Nephron progenitor cell (in vitro differentiated cells): ENCODE results near the gene TRAT1.
A peak's percentile ranks its signal among the peaks of the same experiment; 100 is the strongest.

ENCODE experiments used
- DNase-seq: peaks from one replicate; pipeline ENCODE4 v3.0.0; 2021
- H3K27ac Mint-ChIP-seq: 2 replicates; pipeline ENCODE4 v1.8.0; 2021; ENCODE audit warnings: mild to moderate bottlenecking, moderate library complexity, mixed read lengths
- H3K27me3 Mint-ChIP-seq: 2 replicates; pipeline ENCODE4 v1.8.0; 2021; ENCODE audit warnings: mild to moderate bottlenecking, low read depth, mixed read lengths; ENCODE audit not compliant: poor library complexity
- H3K36me3 Mint-ChIP-seq: 2 replicates; pipeline ENCODE4 v1.8.0; 2021; ENCODE audit warnings: low read depth, mixed read lengths
- H3K4me1 Mint-ChIP-seq: 2 replicates; pipeline ENCODE4 v1.8.0; 2021; ENCODE audit warnings: mixed read lengths
- H3K4me3 Mint-ChIP-seq: 2 replicates; pipeline ENCODE4 v1.8.0; 2021; ENCODE audit warnings: mild to moderate bottlenecking, moderate library complexity, mixed read lengths
- H3K9me3 Mint-ChIP-seq: 2 replicates; pipeline ENCODE4 v1.8.0; 2021; ENCODE audit warnings: mild to moderate bottlenecking, moderate library complexity, mixed read lengths
- CTCF ChIP-seq: fragments of 200-600 bp; sonication (generic); IDR thresholded peaks from 2 replicates; pipeline ENCODE4 v1.5.0; 2021; ENCODE audit warnings: antibody characterized with exemption

The TRAT1 gene

GRCh38 chr3:108835101-108835500 is 12.5 kb downstream of the TRAT1 start:
- no peaks in the 10 kb centered on the region for H3K4me1 Mint-ChIP-seq
- H3K4me3 Mint-ChIP-seq: no peak overlapping the region
- TF ChIP-seq CTCF: no peak
- no peak for DNase-seq
- H3K27ac Mint-ChIP-seq: no peak overlapping the region
- H3K27me3 Mint-ChIP-seq: peaks cover 6% of the 10 kb centered on the region
- no peaks in the 10 kb centered on the region for H3K36me3 Mint-ChIP-seq
- no peaks in the 10 kb centered on the region for H3K9me3 Mint-ChIP-seq

- Mint-ChIP-seq H3K36me3 (no peaks in the 10 kb centered on the region), H3K9me3 (no peaks in the 10 kb centered on the region), H3K4me1 (no peaks in the 10 kb centered on the region), H3K4me3 (no peak overlapping the region), H3K27me3 (peaks cover 12% of the 10 kb centered on the region), H3K27ac (no peak overlapping the region)
- no peak for TF ChIP-seq CTCF
- no peak for DNase-seq
Observed at GRCh38 chr3:108838436-108838835, 15.8 kb downstream of the TRAT1 start.

GRCh38 chr3:108845709-108846293 is 23.2 kb downstream of the TRAT1 start:
- DNase-seq: no peak
- no peak overlapping the region for H3K27ac Mint-ChIP-seq
- no peaks in the 10 kb centered on the region for H3K4me1 Mint-ChIP-seq
- H3K4me3 Mint-ChIP-seq: no peak overlapping the region
- no peaks in the 10 kb centered on the region for H3K36me3 Mint-ChIP-seq
- TF ChIP-seq CTCF: no peak
- no peaks in the 10 kb centered on the region for H3K9me3 Mint-ChIP-seq
- H3K27me3 Mint-ChIP-seq: peaks cover 5% of the 10 kb centered on the region

- Mint-ChIP-seq H3K27ac (no peak overlapping the region), H3K36me3 (no peaks in the 10 kb centered on the region), H3K4me1 (no peaks in the 10 kb centered on the region), H3K27me3 (peaks cover 5% of the 10 kb centered on the region), H3K9me3 (no peaks in the 10 kb centered on the region), H3K4me3 (no peak overlapping the region)
- DNase-seq: no peak
- TF ChIP-seq CTCF: no peak
Observed at GRCh38 chr3:108847187-108847586, 24.6 kb downstream of the TRAT1 start.

- no peaks in the 10 kb centered on the region for H3K4me1 Mint-ChIP-seq
- H3K27me3 Mint-ChIP-seq: no peaks in the 10 kb centered on the region
- H3K36me3 Mint-ChIP-seq: no peaks in the 10 kb centered on the region
- no peak for DNase-seq
- H3K4me3 Mint-ChIP-seq: no peak overlapping the region
- no peak for TF ChIP-seq CTCF
- no peak overlapping the region for H3K27ac Mint-ChIP-seq
- H3K9me3 Mint-ChIP-seq: no peaks in the 10 kb centered on the region
Observed at GRCh38 chr3:108849075-108849474, 26.5 kb downstream of the TRAT1 start.

GRCh38 chr3:108861401-108861800 is 38.8 kb downstream of the TRAT1 start:
- Mint-ChIP-seq H3K4me3 (no peak overlapping the region), H3K36me3 (no peaks in the 10 kb centered on the region), H3K27me3 (peaks cover 3% of the 10 kb centered on the region), H3K4me1 (no peaks in the 10 kb centered on the region), H3K27ac (peak overlapping the region; percentile 38), H3K9me3 (no peaks in the 10 kb centered on the region)
- no peak for DNase-seq
- TF ChIP-seq CTCF: no peak
